Transverse colon (tissue), 3 donors: Measurements from ENCODE around the gene SHPK.

Experiments used
- POLR2A ChIP-seq: fragments of 450-650 bp; IDR thresholded peaks from one replicate; pipeline ENCODE4 v1.6.1; 2016; ENCODE audit warnings: antibody characterized with exemption, mild to moderate bottlenecking, moderate library complexity
- TF ChIP-seq, protein P1 (sequence below), 5 experiments: fragments of 200-600 bp in 3 of 5; fragments of 450-650 bp in 2 of 5; sonication (generic) in 3 of 5; IDR thresholded peaks; 1 replicate in 2 of 5; 2 replicates in 3 of 5; pipeline ENCODE4 v1.5.1; 2016 to 2017; ENCODE audit warnings: antibody characterized with exemption in 5 of 5, inconsistent platforms in 3 of 5, mild to moderate bottlenecking in 2 of 5, moderate library complexity in 1 of 5

- TF ChIP-seq, protein P1, sequence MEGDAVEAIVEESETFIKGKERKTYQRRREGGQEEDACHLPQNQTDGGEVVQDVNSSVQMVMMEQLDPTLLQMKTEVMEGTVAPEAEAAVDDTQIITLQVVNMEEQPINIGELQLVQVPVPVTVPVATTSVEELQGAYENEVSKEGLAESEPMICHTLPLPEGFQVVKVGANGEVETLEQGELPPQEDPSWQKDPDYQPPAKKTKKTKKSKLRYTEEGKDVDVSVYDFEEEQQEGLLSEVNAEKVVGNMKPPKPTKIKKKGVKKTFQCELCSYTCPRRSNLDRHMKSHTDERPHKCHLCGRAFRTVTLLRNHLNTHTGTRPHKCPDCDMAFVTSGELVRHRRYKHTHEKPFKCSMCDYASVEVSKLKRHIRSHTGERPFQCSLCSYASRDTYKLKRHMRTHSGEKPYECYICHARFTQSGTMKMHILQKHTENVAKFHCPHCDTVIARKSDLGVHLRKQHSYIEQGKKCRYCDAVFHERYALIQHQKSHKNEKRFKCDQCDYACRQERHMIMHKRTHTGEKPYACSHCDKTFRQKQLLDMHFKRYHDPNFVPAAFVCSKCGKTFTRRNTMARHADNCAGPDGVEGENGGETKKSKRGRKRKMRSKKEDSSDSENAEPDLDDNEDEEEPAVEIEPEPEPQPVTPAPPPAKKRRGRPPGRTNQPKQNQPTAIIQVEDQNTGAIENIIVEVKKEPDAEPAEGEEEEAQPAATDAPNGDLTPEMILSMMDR (IDR thresholded peaks at IDR 0.05) = no peak
- TF ChIP-seq POLR2A = no peak
Measured at GRCh38 chr17:3645310-3645709, 9.3 kb upstream of the SHPK start.
